Kasumi-1 (cell line): ENCODE results near the gene POU3F1.

Experiments used
- DNase-seq, 2 experiments: peaks; one replicate each; lab custom pipeline; 2025; lab: John Stamatoyannopoulos, UW

Gene POU3F1

DNA sequence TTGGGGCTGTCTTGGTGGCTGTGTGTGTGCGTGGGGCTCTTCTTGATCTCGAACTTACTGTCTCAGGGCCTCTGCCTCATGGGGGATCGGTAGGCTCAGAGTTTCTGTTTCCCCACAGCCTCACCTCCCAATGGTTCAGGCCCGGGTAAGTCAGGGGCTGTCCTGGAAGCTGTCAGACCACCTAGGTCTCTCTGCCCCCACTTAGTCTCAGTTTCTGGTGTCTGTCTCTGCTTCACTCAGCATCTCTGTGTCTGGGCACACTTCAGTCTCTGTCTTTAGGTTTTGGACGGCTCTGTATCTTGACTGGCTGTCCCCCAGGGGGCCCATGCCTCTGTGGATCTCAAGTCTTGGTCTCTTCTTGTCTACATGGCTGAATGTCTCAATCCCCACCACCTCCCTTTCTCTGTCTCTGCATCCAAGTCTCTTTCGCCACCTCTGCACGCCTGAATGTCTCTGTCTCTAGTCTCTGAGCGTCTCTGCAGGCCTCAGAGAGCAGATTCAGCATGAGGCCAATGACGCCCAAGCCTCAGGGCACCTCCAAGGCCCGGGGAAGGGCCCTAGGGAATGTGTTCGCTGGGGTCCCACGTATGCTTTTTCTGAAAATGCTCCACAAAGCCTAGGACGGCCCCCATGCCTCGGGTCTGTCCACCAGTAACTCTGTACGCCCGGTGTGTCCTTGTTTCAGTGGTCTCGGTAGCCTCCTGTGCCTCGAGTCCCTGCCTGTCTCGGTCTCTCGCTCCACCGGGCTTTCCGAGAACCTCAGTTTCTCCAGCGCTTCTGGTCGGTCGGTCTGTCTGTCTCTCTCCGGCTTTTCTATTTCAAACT, 42.1 kb downstream of the POU3F1 start:
- no peak for DNase-seq

DNA sequence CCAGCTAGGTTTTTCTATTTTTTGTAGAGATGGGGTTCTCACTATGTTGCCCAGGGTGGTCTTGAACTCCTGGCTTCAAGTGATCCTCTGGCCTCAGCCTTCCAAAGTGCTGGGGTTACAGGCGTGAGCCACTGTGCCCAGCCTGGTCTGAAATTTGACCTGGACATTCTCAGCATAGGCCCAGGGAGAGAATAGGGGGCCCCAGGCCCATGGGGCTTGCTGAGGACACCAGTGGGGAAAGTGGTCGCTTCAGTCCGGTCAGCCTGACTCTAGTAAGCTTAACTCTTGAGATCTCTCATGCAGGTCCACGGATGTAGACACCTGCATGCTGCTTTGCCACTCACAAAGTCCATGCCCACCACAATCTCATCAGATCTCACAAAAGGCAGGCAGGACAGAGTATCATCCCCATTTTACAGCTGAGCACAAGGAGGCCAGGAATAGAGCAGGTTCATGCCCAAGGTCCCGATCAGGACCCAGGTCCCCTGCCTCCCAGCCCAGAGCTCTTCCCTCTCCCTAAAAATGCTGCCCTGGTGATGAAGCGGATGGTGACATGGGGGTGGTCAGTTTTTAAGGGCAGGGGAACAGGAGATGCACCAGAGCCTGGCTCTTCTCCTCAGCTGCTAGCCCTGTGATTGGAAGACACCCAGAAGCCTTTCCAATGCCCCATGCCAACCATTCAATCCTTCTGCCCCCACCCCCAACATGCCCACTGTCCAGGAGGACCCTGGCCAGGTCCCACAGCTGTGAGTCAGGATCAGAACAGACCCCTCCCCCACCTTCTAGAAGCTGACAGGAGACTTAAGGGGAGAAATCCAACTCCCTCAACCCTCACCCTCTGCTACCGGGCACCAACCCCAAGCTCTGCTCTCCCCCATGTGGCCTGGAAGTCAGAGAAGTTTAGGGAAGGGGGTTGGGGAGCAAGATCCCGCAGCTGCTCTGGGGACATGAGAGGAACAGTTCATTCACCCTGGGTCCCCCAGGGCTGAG, 43.0 kb downstream of the POU3F1 start:
- peak in 1 of 2 experiments; percentile 38 for DNase-seq

DNA sequence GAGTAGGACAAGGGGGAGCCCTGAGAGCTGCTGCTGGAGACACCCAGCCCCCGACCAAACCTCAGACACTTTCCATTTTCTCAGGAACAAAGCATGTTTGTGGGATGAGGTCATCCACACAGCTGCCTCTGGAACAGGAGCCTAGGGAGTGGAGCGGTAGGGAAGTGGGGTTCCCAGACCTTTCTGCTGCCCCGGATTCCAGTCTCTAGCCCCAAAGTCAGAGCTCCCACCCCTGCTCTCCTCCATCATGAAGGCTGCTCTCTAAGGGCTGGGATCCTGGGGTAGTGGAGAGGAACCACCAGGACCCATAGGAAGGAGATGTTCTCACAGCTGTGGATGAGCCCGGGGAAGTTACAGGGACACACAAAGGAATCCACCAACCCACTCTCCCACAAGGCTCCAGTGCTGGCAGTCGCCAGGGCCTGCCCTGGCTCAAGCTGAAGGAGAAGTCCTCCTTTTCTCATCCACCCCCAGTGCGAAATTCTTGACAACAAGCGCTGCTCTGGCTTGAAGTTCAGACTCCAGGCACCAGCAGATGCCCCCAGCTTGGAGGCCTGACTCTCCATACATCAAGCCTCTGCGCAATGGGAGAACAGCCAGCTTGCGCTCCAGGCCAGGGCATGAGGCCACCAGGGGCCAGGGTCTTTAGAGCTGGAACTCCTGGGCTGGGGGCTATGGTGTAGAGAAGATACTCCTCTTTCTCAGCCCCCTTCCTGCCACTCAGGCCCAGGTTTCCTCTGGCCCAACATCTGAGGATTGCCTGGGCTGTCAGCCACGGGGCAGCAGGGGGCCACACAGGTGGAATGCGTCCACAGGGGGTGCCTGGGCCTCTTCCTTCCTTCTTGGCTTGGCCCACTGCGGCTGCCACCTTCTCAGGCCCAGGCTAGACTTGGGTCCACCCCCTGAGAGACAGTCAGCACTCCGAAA, 45.8 kb downstream of the POU3F1 start:
- DNase-seq, result peak in 1 of 2 experiments; percentile 38

DNA sequence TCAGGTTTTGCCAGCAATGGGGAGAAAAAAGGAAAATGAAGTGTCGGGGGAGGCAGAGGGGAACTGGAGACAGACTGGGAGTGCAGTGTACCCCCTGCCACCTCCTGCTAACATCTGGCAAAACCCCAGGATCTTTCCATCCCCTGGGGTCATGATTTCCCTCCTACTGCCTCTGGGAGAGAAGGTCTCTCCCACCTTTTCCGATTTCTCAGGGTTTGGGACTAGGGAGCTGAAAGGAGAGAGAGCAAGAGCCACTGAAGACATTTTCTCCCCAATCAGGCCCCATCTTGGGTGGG, 46.4 kb downstream of the POU3F1 start:
- DNase-seq, result peak in 1 of 2 experiments; percentile 79

DNA sequence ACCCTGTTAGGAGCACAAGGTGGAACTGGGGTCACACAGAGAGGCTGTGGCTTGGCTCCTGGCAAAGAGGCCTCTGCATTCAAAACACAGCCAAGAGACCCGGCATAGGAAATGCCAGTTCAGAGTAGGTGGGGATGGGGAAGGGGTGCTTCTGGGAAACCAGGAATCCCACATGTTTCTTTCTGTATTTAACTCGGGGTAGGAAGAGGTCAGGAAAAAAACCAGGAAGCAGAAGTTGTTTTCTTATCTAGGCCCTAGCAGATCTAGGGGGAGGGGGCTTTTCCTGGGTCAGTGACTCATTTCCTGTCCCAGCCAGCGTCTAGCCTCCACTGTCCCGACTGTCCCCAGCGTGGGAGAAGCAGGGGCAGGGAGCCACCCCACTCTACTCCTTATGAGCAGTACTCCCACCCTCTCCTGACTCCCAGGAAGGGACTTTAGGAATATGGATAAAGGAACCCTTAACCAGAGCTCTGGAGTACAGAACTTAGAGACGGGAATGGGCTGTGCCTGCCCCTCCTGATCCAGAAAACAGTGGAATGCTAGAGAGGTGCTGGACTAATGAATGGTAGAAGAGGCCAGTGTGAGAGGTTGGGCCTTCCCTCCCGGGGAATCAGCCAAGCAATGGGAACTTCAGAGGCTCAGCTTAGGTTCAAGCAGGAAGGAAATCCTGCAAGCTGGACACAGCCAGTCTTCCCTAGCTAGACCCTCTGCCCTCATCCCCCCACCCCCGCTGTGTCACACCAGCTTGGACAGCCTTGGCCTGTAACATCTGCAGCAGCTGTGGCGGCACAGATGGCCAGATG, 47.0 kb downstream of the POU3F1 start:
- DNase-seq, result peak; percentile 81 to 85

DNA sequence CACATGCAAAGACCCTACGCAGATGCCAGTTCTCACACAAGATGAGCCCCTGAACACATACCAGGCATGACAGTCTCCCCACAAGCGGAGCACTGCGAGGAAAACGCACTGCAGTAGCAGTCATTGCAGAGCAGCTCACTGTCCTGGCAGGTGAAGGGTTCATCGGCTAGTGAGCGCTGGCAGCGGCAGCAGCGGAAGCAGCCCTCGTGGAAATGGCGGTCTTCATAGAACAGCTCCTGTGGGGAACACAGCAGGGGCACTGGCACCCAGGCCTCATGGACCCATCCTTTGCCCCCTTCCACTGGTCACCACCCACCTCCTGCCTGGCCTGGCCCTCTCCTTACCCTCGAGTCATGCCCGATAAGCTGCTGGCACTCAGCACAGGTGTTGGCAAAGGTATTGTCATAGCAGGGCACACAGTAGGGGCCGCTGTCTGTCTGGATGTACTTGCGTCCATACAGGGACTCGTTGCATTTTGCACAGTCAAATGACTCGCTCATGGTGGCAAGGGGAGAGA, 47.6 kb downstream of the POU3F1 start:
- DNase-seq, result no peak

DNA sequence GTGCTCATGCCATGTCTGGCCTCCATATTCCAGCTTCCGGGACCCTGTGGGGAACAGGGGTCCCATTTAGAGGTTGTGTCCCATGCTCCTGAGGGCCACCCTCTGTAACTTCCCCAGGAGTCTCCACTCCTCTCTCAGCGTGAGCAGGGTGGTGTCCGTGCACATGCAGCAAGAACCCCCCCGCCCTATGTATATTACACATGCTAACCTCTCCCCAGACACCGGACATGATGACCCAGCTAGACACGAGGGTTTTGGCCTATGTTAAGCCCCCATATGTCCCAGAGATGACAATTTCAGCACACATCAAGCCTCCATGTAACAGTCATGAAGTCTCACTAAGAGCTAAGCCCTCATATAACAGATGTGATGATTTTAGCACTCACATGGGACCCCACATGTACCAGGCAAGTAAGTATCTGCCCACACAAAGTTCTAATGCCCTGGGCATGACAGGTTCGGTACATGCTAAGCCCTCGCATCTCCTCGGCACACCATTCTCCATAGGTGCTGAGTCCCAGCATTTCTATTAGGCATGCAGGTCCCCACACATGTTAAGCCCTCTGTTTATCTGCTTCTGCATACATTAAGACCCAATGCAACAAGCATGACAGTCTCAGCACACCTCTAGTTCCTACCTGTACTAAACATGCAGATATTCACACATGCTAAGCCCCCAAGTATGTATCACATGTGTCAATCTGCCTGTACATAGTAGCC, 48.3 kb downstream of the POU3F1 start:
- DNase-seq, result no peak

DNA sequence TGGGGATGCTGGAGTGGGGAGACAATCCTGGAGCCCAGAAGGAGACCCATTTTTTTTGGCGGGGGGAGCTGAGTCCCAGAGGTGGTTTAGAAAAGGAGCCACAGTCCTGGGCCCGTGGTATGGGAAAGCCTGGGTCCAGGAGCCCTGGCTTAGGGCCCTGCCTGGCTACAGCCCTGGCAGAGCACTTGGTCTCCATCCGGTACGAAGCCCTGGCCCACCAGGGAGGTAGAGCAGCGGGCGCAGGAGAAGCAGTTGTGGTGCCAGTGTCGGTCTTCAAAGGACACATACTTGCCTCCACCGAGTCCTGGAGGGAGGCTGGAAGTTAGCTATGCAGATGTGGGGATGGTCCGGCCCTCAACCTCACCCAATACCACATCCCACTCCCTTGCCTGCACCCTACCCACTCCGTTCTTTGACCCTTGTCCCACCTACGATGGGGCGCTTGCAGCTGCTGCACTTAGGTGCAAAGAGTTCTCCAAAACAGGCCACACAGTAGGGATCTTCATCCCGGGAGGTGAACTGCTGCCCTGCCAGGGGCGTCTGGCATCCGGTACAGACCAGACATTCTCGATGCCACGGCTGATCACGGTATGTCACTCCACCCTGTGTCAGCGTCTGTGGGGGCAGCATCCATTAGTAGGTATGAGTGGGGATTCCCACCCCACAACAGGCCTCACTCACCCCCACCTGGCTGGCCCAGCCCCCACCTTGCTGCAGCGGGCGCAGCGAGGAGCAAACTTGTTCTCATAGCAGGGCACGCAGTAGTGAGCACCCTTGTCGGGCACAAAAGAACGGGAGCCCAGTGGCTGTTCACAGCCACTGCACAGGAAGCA, 49.1 kb downstream of the POU3F1 start:
- no peak for DNase-seq

DNA sequence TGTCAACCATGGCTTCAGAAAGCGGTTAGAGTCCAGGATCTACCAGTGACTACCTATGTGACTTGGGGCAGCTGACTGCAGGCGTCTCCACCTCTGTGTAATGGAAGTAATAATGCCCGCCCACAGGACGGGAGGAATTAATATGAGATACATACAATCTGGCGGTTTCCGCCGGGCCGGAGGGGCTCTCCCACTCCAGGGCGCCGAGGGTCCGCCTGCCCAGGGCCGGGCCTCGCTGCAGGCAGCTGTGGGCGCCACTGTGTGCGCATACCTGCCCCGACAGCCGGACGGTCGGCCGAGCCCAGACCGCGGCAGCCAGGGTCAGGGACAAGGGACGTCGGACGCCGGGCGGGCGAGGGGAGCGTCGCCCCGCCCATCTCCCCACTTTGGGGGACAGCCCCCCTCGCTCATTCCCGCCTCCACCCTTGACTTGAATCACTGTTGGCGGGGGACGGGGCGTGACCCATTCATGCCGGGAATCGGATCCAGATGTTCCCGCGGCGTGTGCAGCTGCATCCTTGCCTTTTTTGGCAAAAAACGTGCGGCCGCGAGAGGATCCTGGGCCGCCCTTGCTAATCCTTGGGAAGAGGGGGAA, 50.7 kb downstream of the POU3F1 start:
- DNase-seq, result no peak

DNA sequence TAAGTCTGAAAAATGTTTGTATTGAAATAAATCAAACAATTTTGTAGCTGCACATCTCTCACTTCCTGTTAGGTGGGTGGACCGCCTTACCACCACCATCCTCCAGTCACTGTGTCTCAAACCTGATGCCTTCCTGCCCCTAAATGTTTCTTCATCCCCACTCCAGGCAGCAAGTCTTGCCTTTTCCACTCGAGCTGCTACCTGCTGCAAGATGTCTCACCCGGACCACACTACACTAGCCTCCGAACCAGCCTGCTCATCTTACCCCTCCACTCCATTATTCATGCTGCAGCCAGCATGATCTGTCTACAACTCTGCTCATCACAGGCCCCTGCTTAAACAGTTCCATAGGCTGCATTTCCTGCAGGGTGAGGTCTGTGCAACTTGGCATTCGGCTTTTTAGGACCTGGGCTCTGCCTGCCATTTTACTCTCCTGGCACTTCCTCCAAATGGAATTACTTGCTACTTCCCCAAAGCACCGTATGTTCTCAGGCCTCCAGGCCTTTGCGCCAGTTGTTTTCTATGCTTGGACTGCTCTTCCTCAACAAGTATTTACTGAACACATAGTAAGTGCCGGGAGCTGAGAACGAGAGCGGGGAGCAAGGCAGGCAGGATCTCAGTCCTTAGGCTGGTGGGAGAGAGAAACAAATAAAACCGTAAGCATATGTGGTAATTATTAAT, 51.6 kb downstream of the POU3F1 start:
- peak in 1 of 2 experiments; percentile 20 for DNase-seq
